Ovary (tissue), 3 donors: ENCODE results near the gene TTC29.

Experiments
- POLR2A ChIP-seq: fragments of 450-650 bp; IDR thresholded peaks from one replicate; pipeline ENCODE4 v1.6.1; 2017; ENCODE audit warnings: antibody characterized with exemption, mild to moderate bottlenecking, moderate library complexity
- TF ChIP-seq, protein P1 (sequence below), 3 donors: fragments of 450-650 bp in 2 of 3; fragments of 200-600 bp in 1 of 3; IDR thresholded peaks; one replicate each; pipeline versions ENCODE4 v1.5.1 to v1.8.0; 2016 to 2022; ENCODE audit warnings: antibody characterized with exemption in 3 of 3, mild to moderate bottlenecking in 1 of 3
- donor health status: DM: no; HTN: no; CAD: no.

DNA sequence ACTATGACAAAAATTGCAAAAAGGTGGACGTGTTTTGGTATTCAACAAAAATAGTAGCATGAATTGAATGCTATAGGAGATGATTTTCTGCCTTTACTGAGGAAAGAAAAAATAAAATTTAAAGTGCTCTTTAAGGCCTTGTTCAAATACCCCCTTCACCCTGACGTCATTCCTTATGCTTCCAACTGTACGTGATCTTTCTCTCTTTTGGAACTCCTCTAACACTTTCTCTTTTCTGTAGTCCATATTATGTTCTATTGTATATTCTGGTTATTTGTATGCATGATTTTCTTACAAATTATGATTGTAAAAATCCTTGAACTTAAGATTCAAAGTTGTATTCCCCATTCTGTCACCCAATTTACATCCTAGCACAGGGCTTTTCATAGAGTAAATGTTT is 206.5 kb downstream of the TTC29 start:
- no peak for TF ChIP-seq POLR2A
- TF ChIP-seq, protein P1, sequence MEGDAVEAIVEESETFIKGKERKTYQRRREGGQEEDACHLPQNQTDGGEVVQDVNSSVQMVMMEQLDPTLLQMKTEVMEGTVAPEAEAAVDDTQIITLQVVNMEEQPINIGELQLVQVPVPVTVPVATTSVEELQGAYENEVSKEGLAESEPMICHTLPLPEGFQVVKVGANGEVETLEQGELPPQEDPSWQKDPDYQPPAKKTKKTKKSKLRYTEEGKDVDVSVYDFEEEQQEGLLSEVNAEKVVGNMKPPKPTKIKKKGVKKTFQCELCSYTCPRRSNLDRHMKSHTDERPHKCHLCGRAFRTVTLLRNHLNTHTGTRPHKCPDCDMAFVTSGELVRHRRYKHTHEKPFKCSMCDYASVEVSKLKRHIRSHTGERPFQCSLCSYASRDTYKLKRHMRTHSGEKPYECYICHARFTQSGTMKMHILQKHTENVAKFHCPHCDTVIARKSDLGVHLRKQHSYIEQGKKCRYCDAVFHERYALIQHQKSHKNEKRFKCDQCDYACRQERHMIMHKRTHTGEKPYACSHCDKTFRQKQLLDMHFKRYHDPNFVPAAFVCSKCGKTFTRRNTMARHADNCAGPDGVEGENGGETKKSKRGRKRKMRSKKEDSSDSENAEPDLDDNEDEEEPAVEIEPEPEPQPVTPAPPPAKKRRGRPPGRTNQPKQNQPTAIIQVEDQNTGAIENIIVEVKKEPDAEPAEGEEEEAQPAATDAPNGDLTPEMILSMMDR (IDR thresholded peaks at IDR 0.05), result no peak
